ENCODE results near the gene DPM3.
"Not testable (repeated sequence)": the region's sequence is repeated elsewhere in the genome, so short reads cannot be mapped to it uniquely, and the experiment has no call there.

The DPM3 gene

GRCh38 chr1:155158991-155159390 is 18.7 kb upstream of the DPM3 start:
- DNase-seq (ENCODE audit: low spot score), result no peak

- not testable (repeated sequence) for DNase-seq (ENCODE audit: low spot score)
These were observed 15.8 kb upstream of the DPM3 start for GRCh38 chr1:155155996-155156643.

- no peak for DNase-seq (ENCODE audit: low spot score)
These were observed 5.2 kb upstream of the DPM3 start for GRCh38 chr1:155145491-155145890.

GRCh38 chr1:155141749-155142148 is 1.4 kb upstream of the DPM3 start:
- DNase-seq (ENCODE audit: low spot score), result no peak

GRCh38 chr1:155140630-155140953 is 261 bp upstream of the DPM3 start:
- no peak for DNase-seq (ENCODE audit: low spot score)

DNA sequence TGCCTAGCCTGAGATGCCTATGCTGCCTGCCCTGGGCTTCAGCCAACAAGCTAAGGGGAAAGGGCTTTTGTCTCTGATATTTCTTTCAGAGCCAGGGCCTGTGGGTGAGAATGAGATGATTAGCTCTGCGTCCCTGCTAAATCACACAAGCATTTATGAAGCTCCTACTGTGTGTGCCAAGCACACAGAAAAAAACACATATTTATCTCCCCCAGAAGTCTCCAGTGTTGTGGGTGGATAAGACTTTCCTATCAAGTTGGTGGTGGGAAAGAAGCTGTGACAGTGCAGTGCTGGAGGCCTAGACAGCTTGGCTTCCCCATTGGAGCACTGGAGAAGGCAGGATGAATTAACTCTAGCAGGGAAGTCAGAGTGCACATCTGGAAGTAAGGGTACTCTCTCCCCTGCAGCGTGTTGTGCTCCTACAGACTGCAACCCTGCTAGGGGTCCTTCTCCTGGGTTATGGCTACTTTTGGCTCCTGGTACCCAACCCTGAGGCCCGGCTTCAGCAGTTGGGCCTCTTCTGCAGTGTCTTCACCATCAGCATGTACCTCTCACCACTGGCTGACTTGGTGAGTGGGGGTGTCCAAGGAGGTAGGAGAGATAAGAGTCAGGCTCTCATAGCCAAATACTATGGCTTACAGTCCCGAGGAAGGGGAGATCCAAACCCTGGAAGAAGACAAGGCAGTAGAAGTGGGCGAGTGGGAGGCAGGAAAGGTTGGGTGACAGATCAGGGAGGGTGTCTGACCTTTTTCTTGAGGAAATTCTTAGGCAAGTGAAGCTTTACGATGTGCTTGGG is 3.0 kb downstream of the DPM3 start:
- DNase-seq (ENCODE audit: low spot score), result no peak

- no peak for DNase-seq (ENCODE audit: low spot score)
These were observed 3.6 kb downstream of the DPM3 start for GRCh38 chr1:155136748-155137147.

GRCh38 chr1:155135415-155136028 is 4.8 kb downstream of the DPM3 start, which contains the start of gene SLC50A1:
SLC50A1 (plus strand) TSS chr1:155135852; CDS start chr1:155135912, 60 bp downstream.
- DNase-seq (ENCODE audit: low spot score), result peak; percentile 91

DNA sequence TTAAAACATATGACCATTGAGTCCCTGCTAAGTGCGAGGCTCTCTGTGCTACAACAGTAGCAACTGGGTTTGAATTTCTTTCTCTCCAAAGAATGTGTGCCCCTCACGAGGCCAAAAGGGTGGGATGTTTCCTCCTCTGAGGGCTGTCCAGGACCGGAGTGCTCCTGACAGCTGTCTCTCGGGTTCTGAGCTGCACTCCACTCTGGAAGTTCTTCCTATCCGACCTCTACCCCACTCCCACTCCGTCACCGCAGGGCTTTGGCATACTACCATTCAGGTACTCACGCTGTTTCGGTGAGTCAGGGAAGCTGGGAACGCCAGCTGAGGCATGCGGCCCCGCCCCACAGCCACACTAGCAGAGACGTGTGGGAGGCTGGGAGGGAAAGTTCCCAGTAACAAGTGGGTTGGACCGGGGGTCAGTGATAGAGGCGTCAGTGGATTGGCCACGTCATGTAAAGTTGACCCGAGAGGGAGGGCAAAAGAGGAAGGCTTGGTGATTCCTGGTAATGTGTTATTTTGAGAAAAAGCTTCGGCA is 5.4 kb downstream of the DPM3 start:
- peak; percentile 88 for DNase-seq (ENCODE audit: low spot score)

GRCh38 chr1:155134322-155134721 is 6.0 kb downstream of the DPM3 start:
- DNase-seq (ENCODE audit: low spot score), result no peak

GRCh38 chr1:155133799-155134281 is 6.5 kb downstream of the DPM3 start:
- DNase-seq (ENCODE audit: low spot score), result no peak

DNA sequence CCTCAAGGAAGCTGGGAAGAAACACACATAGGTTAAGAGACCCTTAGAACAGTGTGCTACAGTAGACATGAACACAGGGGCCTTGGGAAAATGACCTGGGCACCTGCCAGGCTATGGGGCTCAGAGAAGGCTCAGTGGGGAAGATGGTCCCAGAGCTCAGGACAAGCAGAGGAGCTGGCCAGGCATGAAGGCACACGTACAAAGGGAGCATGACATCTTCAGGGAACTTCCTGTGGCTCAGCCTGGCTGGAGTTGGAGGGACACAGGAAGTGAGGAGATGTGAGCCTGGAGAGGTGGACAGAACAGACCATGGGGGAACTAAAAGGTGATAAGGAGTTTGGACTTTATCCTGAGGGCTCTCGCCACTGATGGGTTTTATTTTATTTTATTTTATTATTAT is 8.5 kb downstream of the DPM3 start:
- DNase-seq (ENCODE audit: low spot score), result no peak

DNA sequence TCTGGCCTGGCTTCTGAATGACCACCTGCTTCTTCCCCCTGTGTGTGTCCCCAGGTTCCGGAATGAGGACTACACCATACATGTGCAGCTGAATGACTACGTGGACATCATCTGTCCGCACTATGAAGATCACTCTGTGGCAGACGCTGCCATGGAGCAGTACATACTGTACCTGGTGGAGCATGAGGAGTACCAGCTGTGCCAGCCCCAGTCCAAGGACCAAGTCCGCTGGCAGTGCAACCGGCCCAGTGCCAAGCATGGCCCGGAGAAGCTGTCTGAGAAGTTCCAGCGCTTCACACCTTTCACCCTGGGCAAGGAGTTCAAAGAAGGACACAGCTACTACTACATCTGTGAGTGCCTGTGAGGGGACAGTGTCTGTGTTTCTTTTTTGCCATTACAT is 9.0 kb downstream of the DPM3 start:
- DNase-seq (ENCODE audit: low spot score), result no peak

GRCh38 chr1:155130272-155131006 is 9.9 kb downstream of the DPM3 start:
- no peak for DNase-seq (ENCODE audit: low spot score)

GRCh38 chr1:155128755-155129473 is 11.4 kb downstream of the DPM3 start:
- DNase-seq (ENCODE audit: low spot score), result peak; percentile 49

- DNase-seq (ENCODE audit: low spot score), result no peak
These were observed 12.2 kb downstream of the DPM3 start for GRCh38 chr1:155127967-155128754.

GRCh38 chr1:155127105-155127966 is 13.0 kb downstream of the DPM3 start, which contains the start of gene EFNA1:
EFNA1 (plus strand) TSS chr1:155127876; CDS start chr1:155127978, 102 bp downstream.
- DNase-seq (ENCODE audit: low spot score), result peak; percentile 91

DNA sequence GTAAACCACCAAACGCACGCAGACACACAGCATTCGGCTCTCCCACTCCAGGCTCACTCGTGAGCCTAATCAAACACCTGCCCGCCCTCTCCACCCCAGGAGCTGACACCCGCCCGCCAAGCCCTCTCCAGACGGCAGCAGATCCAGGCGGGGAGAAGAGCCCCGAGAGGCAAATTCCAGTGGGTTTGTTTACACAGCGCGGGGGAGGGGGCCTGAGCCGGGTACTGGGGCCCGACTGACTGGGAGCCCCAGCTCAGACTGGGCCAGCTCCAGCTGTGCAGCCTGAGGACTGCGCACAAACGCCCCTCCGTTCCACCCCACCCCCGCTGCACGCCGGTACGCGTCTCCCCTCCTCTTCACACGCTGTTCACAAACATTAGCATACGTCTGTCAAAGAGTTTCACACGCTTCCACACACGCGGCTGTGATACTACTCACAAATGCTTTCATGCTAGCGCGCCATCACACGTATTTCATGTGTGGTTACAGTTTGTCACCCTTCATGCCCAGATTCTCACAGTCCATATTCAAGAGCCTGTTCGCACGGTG is 13.7 kb downstream of the DPM3 start:
- DNase-seq (ENCODE audit: low spot score), result peak; percentile 58

- peak; percentile 74 for DNase-seq (ENCODE audit: low spot score)
These were observed 14.3 kb downstream of the DPM3 start for GRCh38 chr1:155125946-155126555.
